Neural crest cell (in vitro differentiated cells): Measurements from ENCODE around the gene SLC46A1. TPM values are rescaled to one million over a fixed set of nuclear protein-coding genes. Genes with fewer than 3 reads are reported as not detected.

ENCODE experiments used
- DNase-seq: peaks from one replicate; pipeline ENCODE4 v3.0.0; 2021; ENCODE audit warnings: low read depth, mixed read lengths, low spot score
- H3K27ac Mint-ChIP-seq: one replicate; pipeline ENCODE4 v1.8.0; 2021; ENCODE audit warnings: mild to moderate bottlenecking, mixed read lengths; ENCODE audit not compliant: unreplicated experiment
- H3K27me3 Mint-ChIP-seq: 2 replicates; pipeline ENCODE4 v1.8.0; 2021; ENCODE audit warnings: low read depth, mild to moderate bottlenecking, mixed read lengths
- H3K36me3 Mint-ChIP-seq: 2 replicates; pipeline ENCODE4 v1.8.0; 2021; ENCODE audit warnings: low read depth, mild to moderate bottlenecking, mixed read lengths
- H3K4me1 Mint-ChIP-seq: 2 replicates; pipeline ENCODE4 v1.8.0; 2021; ENCODE audit warnings: mixed read lengths
- H3K4me3 Mint-ChIP-seq: one replicate; pipeline ENCODE4 v1.8.0; 2021; ENCODE audit warnings: mild to moderate bottlenecking, mixed read lengths
- H3K9me3 Mint-ChIP-seq: 2 replicates; pipeline ENCODE4 v1.8.0; 2021; ENCODE audit warnings: mixed read lengths
- total RNA-seq: library from RNA; stranded (reverse); gene quantifications from 2 replicates; pipeline ENCODE4 v1.2.1, GENCODE V29; 2021
- TF ChIP-seq, protein P1 (sequence below): fragments of 200-600 bp; sonication (generic); conservative IDR thresholded peaks from 2 replicates; pipeline ENCODE4 v1.5.0; 2021; ENCODE audit warnings: antibody characterized with exemption, mild to moderate bottlenecking

The SLC46A1 gene
- total RNA-seq, 1 donor from 2014 or later, result 16.8 TPM

DNA sequence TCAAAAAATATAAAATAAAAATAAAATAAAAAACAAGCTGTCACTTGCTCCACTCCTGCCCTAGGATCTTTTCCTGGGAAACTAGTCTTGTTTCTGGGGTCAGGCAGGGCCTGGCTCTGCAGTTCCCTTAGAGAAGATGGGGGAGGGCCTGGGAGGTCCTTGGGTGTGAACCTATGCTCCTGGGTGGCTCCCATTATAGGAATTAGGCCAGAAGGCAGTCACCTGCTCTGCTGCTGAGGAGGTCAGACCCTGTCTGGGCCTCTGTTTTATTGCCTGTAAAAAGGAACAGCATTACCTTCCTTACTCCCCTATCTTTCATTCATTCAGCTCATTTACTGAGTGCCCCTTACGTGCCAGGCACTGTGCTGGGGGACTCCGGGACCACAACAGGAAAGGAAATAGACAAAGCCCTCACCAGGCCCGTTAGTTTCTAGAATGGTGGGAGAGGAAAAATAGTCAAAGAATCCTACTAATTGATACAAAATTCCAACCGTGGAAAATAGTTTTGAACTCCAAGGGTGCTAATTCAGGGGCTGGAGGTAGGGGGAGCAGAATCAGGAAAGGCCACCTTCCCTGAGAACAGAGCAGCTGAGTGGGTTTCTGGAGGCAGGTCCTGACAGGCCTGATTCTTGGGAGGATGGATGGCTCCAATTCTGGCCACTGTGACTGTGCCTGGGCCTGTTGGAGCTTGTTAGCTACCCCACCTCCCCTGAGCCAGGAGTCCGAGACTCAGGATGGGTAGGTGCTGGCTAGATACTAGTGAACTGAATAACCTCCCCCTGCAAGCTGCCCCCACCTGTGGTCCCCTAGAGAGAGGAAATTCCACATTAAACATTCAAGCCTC, 1.3 kb upstream of the SLC46A1 start:
- Mint-ChIP-seq H3K27ac (no peak overlapping the region), H3K36me3 (no peaks in the 10 kb centered on the region), H3K4me3 (peak overlapping the region; percentile 67), H3K27me3 (peaks cover 51% of the 10 kb centered on the region), H3K9me3 (no peaks in the 10 kb centered on the region), H3K4me1 (peaks cover 20% of the 10 kb centered on the region)
- no peak for DNase-seq
- TF ChIP-seq, protein P1, sequence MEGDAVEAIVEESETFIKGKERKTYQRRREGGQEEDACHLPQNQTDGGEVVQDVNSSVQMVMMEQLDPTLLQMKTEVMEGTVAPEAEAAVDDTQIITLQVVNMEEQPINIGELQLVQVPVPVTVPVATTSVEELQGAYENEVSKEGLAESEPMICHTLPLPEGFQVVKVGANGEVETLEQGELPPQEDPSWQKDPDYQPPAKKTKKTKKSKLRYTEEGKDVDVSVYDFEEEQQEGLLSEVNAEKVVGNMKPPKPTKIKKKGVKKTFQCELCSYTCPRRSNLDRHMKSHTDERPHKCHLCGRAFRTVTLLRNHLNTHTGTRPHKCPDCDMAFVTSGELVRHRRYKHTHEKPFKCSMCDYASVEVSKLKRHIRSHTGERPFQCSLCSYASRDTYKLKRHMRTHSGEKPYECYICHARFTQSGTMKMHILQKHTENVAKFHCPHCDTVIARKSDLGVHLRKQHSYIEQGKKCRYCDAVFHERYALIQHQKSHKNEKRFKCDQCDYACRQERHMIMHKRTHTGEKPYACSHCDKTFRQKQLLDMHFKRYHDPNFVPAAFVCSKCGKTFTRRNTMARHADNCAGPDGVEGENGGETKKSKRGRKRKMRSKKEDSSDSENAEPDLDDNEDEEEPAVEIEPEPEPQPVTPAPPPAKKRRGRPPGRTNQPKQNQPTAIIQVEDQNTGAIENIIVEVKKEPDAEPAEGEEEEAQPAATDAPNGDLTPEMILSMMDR, result no peak

DNA sequence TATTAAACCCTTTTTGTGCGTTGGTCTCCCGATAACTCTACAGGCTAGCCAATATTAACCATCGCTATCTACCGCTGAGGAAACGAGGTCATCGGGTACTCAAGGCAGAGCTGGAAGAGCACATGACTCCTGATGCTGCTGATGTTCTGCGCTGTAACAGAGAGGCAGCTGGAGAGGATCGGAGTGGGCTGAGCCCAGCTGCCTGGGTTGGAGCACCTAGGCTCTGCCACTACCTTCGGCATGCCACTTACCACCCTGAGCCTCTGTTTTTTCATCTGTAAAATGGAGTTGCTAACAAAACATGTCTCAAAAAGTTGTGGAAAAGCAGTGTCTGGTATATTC, 432 bp upstream of the SLC46A1 start:
- H3K36me3 Mint-ChIP-seq, result no peaks in the 10 kb centered on the region
- H3K4me1 Mint-ChIP-seq, result peaks cover 20% of the 10 kb centered on the region
- H3K27me3 Mint-ChIP-seq, result peaks cover 43% of the 10 kb centered on the region

DNA sequence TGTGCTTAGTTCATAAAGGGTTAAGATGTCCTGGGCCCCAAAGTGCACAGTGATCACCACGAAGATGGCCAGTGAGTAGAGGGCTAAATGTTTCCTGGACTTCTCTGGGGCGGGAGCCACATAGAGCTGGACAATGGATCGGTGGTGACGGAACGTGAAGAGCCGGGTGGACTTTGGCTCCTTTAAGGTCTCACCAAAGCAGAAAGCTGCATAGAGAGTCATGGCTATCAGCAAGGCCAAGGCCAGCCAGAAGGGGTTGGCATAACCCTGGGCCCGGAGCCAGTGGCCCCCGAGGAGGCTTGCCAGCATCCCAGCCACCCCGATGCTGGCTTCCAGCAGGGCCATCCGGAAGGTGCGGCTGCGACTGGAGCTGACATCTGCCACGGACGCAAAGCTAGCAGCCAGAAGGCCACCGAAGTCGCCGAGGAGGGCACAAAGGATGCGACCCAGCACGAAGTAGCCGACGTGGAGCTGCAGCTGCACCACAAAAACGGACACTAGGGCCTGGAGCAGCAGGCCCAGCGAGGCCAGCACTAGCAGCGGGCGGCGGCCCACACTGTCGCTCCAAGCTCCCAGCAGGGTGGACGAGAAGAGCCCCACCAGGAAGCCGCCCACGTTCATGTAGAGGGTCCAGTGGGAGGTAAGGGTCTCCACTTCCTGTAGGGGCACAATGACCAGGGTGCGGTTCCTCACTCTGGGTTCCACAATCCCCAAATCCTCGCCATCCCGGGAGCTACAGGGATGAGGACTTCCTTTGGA, 1.0 kb downstream of the SLC46A1 start:
- peaks cover 20% of the 10 kb centered on the region for H3K4me1 Mint-ChIP-seq
- peak overlapping the region; percentile 50 for H3K27ac Mint-ChIP-seq
- peaks cover 2% of the 10 kb centered on the region for H3K36me3 Mint-ChIP-seq
- H3K9me3 Mint-ChIP-seq, result no peaks in the 10 kb centered on the region
- H3K27me3 Mint-ChIP-seq, result peaks cover 29% of the 10 kb centered on the region
- H3K4me3 Mint-ChIP-seq, result peak overlapping the region; percentile 94
- TF ChIP-seq, protein P1, result no peak
- DNase-seq, result no peak

More for the DNA sequence above, 432 bp upstream of the SLC46A1 start:
- Mint-ChIP-seq H3K9me3 (no peaks in the 10 kb centered on the region), H3K27ac (no peak overlapping the region), H3K4me3 (peak overlapping the region; percentile 87)
- TF ChIP-seq, protein P1, result no peak
- no peak for DNase-seq

DNA sequence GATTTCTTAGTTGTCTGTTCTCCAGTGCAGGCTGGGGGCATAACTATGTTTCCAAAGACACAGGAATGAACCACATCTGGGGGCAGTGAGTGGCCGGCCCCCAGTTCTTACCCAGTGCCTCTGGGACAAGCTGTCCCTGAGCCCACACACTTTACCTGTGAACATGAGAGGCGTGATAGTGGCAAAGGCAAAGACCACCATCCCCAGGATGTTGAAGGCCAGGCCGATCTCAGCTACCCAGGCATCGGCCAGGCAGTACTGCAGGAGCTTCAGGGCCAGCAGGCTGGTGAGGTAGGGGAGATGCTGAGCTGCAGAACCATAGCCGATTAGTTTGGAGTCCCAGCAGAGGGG, 1.6 kb downstream of the SLC46A1 start:
- Mint-ChIP-seq H3K4me3 (peak overlapping the region; percentile 94), H3K36me3 (peaks cover 2% of the 10 kb centered on the region), H3K9me3 (no peaks in the 10 kb centered on the region), H3K4me1 (peaks cover 20% of the 10 kb centered on the region), H3K27ac (no peak overlapping the region), H3K27me3 (peaks cover 23% of the 10 kb centered on the region)
- DNase-seq, result no peak
- TF ChIP-seq, protein P1, result no peak

DNA sequence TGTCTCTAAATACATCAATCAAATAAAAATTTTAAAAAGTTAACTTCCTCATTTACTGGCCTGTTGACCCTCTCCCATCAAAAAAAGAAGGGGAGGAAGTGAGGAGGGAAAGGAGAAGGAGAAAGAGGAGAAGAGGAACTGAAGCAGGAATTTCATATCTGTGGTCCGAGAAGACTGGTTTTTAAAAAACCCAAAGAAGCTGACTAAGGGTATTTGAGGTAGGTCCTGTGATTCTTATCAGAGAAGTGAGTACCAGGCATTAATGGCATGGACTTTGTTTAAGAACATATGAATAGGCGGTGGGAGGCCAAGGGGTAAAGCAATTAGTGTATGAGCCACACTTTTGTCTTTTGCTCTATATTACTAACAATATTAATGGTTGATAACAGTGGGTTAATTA, 2.0 kb downstream of the SLC46A1 start:
- TF ChIP-seq, protein P1, result no peak
- H3K4me3 Mint-ChIP-seq, result peak overlapping the region; percentile 94
- peaks cover 2% of the 10 kb centered on the region for H3K36me3 Mint-ChIP-seq
- H3K27ac Mint-ChIP-seq, result no peak overlapping the region
- H3K27me3 Mint-ChIP-seq, result peaks cover 22% of the 10 kb centered on the region
- DNase-seq, result no peak
- peaks cover 20% of the 10 kb centered on the region for H3K4me1 Mint-ChIP-seq
- H3K9me3 Mint-ChIP-seq, result no peaks in the 10 kb centered on the region
